ENCODE data around the gene BCL11B. TPM values are rescaled to one million over a fixed set of nuclear protein-coding genes. Genes with fewer than 3 reads are reported as not detected.

The BCL11B gene
- total RNA-seq, 1 donor from 2014 or later: 2.3 TPM

- no peaks in the 10 kb centered on the region for H3K4me1 Mint-ChIP-seq (ENCODE audit: low read depth)
These were observed 14.8 kb upstream of the BCL11B start for GRCh38 chr14:99286761-99287160.

GRCh38 chr14:99284254-99285004 is 12.4 kb upstream of the BCL11B start:
- Mint-ChIP-seq H3K4me1 (ENCODE audit: low read depth) (no peaks in the 10 kb centered on the region), H3K36me3 (ENCODE audit: insufficient read depth) (no peaks in the 10 kb centered on the region), H3K27me3 (peaks cover 39% of the 10 kb centered on the region), H3K27ac (no peak overlapping the region), H3K9me3 (ENCODE audit: low read depth) (no peaks in the 10 kb centered on the region), H3K4me3 (ENCODE audit: low read depth) (no peak overlapping the region)
- TF ChIP-seq CTCF (IDR thresholded peaks at IDR 0.05; ENCODE audit: unreplicated experiment): no peak
- no peak for DNase-seq (ENCODE audit: low spot score, unreplicated experiment)

More at GRCh38 chr14:99286761-99287160, 14.8 kb upstream of the BCL11B start:
- Mint-ChIP-seq H3K4me3 (ENCODE audit: low read depth) (no peak overlapping the region), H3K36me3 (ENCODE audit: insufficient read depth) (no peaks in the 10 kb centered on the region), H3K27ac (no peak overlapping the region), H3K9me3 (ENCODE audit: low read depth) (no peaks in the 10 kb centered on the region), H3K27me3 (peaks cover 27% of the 10 kb centered on the region)
- DNase-seq (ENCODE audit: low spot score, unreplicated experiment): no peak
- no peak for TF ChIP-seq CTCF (IDR thresholded peaks at IDR 0.05; ENCODE audit: unreplicated experiment)

- no peaks in the 10 kb centered on the region for H3K36me3 Mint-ChIP-seq (ENCODE audit: insufficient read depth)
- no peak for DNase-seq (ENCODE audit: low spot score, unreplicated experiment)
- TF ChIP-seq CTCF (IDR thresholded peaks at IDR 0.05; ENCODE audit: unreplicated experiment): no peak
- no peaks in the 10 kb centered on the region for H3K9me3 Mint-ChIP-seq (ENCODE audit: low read depth)
- H3K27me3 Mint-ChIP-seq: peaks cover 52% of the 10 kb centered on the region
- H3K27ac Mint-ChIP-seq: no peak overlapping the region
- no peak overlapping the region for H3K4me3 Mint-ChIP-seq (ENCODE audit: low read depth)
- H3K4me1 Mint-ChIP-seq (ENCODE audit: low read depth): no peaks in the 10 kb centered on the region
These were observed 10.5 kb upstream of the BCL11B start for GRCh38 chr14:99282261-99283050.

- no peaks in the 10 kb centered on the region for H3K9me3 Mint-ChIP-seq (ENCODE audit: low read depth)
- no peak overlapping the region for H3K4me3 Mint-ChIP-seq (ENCODE audit: low read depth)
- H3K36me3 Mint-ChIP-seq (ENCODE audit: insufficient read depth): no peaks in the 10 kb centered on the region
- no peaks in the 10 kb centered on the region for H3K4me1 Mint-ChIP-seq (ENCODE audit: low read depth)
- H3K27me3 Mint-ChIP-seq: peaks cover 60% of the 10 kb centered on the region
- DNase-seq (ENCODE audit: low spot score, unreplicated experiment): no peak
- H3K27ac Mint-ChIP-seq: no peak overlapping the region
- no peak for TF ChIP-seq CTCF (IDR thresholded peaks at IDR 0.05; ENCODE audit: unreplicated experiment)
These were observed 9.4 kb upstream of the BCL11B start for GRCh38 chr14:99281396-99281795.

GRCh38 chr14:99280852-99281251 is 8.9 kb upstream of the BCL11B start:
- no peak for TF ChIP-seq CTCF (IDR thresholded peaks at IDR 0.05; ENCODE audit: unreplicated experiment)
- Mint-ChIP-seq H3K4me1 (ENCODE audit: low read depth) (no peaks in the 10 kb centered on the region), H3K4me3 (ENCODE audit: low read depth) (no peak overlapping the region), H3K27ac (no peak overlapping the region), H3K9me3 (ENCODE audit: low read depth) (no peaks in the 10 kb centered on the region), H3K27me3 (peaks cover 65% of the 10 kb centered on the region), H3K36me3 (ENCODE audit: insufficient read depth) (no peaks in the 10 kb centered on the region)
- no peak for DNase-seq (ENCODE audit: low spot score, unreplicated experiment)
